GM19025 (cell line): Measurements from ENCODE around the gene TMEM60.
"Not testable (repeated sequence)": the region's sequence is repeated elsewhere in the genome, so short reads cannot be mapped to it uniquely, and the experiment has no call there.

ENCODE experiments used
- ATAC-seq: cut with Tn5 transposase; IDR thresholded peaks from one replicate; pipeline ENCODE4 v1.9.1; 2021; ENCODE audit warnings: mild to moderate bottlenecking, low read depth, moderate library complexity; ENCODE audit not compliant: unreplicated experiment

The TMEM60 gene

GRCh38 chr7:77812290-77812685, 14.1 kb upstream of the TMEM60 start:
- no peak for ATAC-seq

DNA sequence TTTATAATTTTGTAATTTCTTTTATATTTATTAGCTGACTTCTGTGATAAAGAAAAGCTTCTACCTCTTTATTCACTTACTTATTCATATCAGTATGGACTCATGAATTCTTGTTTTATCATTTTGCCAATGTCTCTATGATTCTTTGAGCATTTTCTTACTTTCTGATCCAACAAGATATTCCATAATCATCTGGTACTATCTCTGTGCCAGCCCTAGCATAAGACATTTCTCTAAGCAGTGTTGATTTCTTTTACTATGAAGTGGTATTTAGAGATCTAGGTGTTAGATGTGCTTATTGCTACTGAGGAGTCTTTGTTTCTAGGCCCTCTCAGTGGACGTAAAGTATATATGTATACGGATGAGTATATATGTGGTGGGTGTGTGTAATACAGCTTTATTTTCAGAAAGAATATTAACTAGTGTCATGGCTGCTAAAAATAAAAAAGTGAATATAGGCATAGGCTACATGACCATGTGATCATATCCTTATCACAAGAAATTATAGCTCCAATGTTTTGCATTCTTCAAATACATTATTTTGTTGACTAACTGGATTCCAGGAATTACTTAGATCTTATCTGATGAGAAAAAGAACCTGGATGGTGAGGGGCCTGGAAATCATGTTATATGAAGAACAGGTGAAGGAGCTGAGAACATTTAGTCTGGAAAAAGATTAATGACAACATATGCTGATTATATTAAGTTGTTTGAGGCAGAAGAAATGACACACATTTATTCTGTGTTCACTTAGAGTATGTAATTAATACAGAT, 13.5 kb upstream of the TMEM60 start:
- no peak for ATAC-seq

- no peak for ATAC-seq
Observed at GRCh38 chr7:77808517-77808916, 10.3 kb upstream of the TMEM60 start.

DNA sequence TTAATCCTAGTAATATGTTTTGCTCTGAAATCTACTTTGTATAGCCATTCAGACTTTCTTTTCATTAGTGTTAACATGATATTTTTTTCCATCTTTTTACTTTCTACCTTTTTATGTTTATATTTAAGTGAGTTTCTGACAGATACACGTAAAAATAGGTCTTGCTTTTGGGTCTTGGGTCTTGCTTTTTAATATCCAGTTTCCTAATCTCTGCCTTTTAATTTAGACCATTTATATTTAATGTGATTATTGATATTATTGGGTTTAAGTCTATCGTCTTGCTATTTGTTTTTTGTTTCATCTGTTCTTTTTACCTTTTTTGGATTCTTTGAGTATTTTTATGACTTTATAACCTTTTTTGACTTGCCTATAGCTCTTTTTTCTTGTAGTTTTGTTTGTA, 8.2 kb upstream of the TMEM60 start:
- no peak for ATAC-seq

DNA sequence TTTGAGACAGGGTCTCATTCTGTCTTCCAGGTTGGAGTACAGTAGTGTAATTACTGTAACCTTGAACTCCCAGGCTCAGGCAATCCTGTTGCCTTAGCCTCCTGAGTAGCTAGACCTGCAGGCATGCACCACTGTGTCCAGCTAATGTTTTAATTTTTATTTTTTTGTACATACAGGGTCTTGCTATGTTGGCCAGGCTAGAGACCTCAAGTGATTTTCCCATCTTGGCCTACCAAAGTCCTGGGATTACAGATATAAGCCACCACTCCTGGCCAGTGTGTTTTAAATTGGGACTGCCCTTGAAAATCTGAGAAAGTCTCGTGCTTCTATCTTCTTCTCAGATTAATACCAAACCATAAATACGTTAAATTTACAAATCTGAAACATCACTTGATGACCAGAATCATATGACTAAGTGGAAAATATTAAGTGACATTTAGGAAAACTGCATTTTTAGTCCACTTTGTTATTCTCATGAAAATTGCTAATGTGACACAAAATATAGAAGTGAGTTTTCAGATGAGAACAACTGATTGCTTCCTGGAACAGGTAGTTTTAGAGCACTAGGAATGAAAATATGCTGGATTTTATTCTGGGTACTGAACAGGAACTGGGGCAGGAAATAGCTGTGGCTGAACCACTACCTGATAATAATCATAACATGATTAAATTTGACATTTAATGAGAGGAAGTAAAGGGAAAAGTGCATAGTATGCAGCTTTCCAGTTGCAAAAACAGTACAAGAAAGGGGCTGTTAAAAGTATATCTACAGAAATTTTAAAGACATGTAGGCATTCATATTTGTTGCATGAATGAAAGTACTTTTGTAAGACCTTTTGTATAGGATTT, 4.5 kb upstream of the TMEM60 start:
- no peak for ATAC-seq

DNA sequence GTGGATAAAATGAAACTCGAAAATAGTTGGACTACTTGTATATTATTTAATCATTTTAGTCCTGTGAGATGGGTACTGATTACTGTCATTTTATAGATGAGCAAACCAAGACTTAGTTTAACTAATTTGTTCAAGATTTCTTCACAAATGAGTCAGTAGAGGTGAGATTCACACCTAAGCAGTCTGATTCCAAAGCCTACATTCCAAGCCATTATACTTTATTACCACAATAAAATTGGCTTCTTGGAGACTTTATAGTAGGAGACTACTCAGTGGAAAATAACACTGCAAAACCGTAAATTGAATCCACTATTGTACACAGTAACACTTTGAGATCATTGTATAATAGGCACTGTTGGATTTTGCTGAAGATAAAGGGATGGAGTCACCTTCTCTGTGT, 2.5 kb upstream of the TMEM60 start:
- no peak for ATAC-seq

GRCh38 chr7:77800158-77800557, 1.9 kb upstream of the TMEM60 start:
- no peak for ATAC-seq

- no peak for ATAC-seq
Observed at GRCh38 chr7:77799078-77799964, 1.1 kb upstream of the TMEM60 start.

- ATAC-seq, result peak; percentile 24
Observed at GRCh38 chr7:77797734-77798393, 370 bp downstream of the TMEM60 start.

GRCh38 chr7:77796960-77797359, 1.3 kb downstream of the TMEM60 start:
- no peak for ATAC-seq

GRCh38 chr7:77796109-77796508, 2.1 kb downstream of the TMEM60 start:
- no peak for ATAC-seq

GRCh38 chr7:77794000-77794399, 4.2 kb downstream of the TMEM60 start:
- no peak for ATAC-seq

DNA sequence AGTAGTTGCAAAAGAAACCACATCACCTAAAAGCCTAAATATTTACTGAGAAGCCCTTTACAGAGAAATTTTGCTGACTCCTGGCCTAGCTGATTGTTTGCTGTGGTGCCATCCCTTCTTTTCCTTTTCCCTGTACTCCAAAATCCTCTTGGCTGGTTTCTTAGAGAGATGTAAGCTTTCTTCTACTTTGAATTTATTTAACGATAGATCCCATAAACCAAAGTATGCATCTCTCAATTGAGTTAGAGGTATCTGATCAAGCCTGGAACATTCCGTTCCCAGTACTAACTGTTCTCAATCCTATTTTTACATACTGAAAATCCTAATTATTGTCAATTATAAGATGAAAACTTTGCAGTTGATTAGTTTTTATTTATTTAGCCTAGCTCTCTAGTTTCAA, 6.3 kb downstream of the TMEM60 start:
- no peak for ATAC-seq

DNA sequence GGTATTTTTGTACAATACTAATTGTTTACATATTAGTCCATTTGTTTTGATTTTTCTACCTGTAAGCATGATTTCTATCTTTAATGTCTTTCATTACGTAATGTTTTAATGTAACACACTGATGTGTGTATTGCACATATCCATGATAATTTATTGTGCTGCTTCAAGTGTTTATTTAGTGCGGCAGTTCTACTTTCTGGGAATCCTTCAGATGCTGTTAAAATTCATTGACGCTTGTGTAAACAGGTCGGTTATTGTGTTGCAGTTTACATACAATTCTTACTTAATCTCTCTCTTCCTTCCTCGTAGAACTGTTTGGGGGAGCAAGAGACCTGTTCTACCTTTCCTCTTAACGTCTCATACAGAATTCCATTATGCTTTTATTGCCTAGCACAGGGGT, 6.9 kb downstream of the TMEM60 start:
- ATAC-seq, result no peak

DNA sequence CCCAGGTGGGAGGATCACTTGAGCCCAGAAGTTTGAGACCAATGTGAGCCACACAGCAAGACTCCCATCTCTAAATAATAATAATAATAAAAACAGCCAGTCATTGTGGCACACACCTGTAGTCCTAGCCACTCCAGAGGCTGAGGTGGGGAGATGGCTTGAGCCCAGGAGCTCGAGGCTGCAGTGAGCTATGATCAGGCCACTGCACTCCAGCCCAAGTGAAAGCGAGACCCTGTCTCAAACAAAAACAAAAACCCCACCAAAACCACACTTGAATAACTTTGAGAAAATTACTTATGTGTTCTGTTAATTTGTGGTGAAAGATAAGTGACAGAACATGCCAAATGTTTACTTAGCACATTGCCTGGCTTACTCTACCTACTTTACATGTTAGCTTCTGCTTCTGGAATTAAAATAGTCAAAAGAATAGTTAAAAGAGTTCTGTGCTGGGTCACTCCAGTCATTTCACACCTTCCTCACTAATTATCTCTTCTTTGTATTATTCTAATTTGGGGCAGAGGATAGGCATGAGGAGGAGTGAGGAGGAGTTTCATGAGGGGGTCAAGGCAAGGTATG, 9.8 kb downstream of the TMEM60 start:
- ATAC-seq, result no peak

- no peak for ATAC-seq
Observed at GRCh38 chr7:77786741-77787140, 11.5 kb downstream of the TMEM60 start.

- ATAC-seq, result no peak
Observed at GRCh38 chr7:77786018-77786417, 12.2 kb downstream of the TMEM60 start.

DNA sequence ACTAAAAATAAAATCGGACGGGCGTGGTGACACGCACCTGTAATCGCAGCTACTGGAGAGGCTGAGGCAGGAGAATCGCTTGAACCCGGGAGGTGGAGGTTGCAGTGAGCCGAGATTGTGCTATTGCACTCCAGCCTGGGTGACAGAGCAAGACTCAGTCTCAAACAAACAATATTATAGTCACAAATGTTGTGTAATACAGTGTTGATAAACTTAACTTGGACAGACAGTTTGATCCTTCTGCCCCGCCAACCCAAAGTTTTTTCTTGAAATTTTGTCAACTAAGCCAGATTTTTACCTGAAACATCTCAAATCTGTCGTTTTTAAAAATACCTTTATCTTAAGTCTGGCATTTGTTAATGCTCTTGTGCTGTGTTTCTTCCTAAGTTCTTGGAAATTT, 13.8 kb downstream of the TMEM60 start:
- ATAC-seq, result not testable (repeated sequence)

DNA sequence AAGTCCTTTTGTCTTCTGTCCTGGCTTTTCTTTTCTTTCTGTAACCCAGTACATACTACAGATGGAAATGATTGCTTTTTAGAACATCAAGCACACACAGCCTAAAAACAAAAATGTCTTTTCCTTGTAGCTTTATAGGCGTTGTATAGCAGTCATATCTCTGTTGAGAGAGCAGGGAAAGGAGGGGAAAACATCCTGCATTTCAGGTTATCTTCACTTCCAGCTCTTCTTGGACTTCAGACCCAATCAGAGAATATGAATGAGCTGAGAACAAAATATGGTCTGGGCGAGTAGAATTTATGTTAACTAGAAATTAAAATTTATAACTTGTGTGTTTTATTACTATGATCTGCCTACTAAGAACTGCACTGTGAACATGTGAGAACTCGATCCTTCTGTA, 14.7 kb downstream of the TMEM60 start:
- no peak for ATAC-seq

DNA sequence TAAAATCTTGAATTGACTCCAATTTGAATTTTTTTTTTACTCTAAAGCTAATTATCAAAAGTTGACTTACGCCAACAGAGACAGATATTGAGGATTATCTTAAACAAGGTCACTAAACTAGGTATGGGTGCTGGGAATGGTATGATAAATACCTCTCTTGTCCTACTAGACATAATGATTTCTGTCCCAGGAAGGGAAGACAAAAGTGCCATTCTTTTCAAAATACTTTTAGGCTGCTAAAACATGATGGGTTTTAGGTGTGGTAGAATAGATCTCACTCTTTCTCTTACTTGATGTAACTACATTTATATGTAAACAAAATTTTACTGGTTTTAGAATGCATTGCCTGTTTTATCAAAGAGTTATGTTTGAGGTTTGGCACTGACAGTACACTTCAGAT, 15.1 kb downstream of the TMEM60 start:
- no peak for ATAC-seq
